SH-SY5Y (cell line): ENCODE measurements around the gene KCNF1.
A peak's percentile ranks its signal among the peaks of the same experiment; 100 is the strongest.

ENCODE experiments used
- GATA2 ChIP-seq: IDR thresholded peaks from 2 replicates; pipeline ENCODE4 v1.6.1; 2011; ENCODE audit warnings: mild to moderate bottlenecking, low read depth, low read length
- GATA3 ChIP-seq: IDR thresholded peaks from 2 replicates; pipeline ENCODE4 v1.6.1; 2011; ENCODE audit warnings: low read depth, mild to moderate bottlenecking, low read length, moderate library complexity

Gene KCNF1

GRCh38 chr2:10911291-10912075 lies at the start of gene KCNF1:
Gene KCNF1 (plus strand): TSS chr2:10911934. CDS start chr2:10912427, 493 bp downstream.
- TF ChIP-seq GATA2 (no peak), GATA3 (no peak)

- TF ChIP-seq GATA3 (no peak), GATA2 (no peak)
Measured at GRCh38 chr2:10862330-10862729, 49.4 kb upstream of the KCNF1 start.

GRCh38 chr2:10863047-10863446 lies 48.7 kb upstream of the KCNF1 start:
- TF ChIP-seq GATA3 (no peak), GATA2 (no peak)

- TF ChIP-seq GATA2 (no peak), GATA3 (no peak)
Measured at GRCh38 chr2:10863837-10864236, 47.9 kb upstream of the KCNF1 start.

GRCh38 chr2:10864251-10864650 lies 47.5 kb upstream of the KCNF1 start:
- no peak for TF ChIP-seq GATA2
- TF ChIP-seq GATA3: no peak

- no peak for TF ChIP-seq GATA2
- no peak for TF ChIP-seq GATA3
Measured at GRCh38 chr2:10864861-10865636, 46.7 kb upstream of the KCNF1 start.

GRCh38 chr2:10865841-10866240 lies 45.9 kb upstream of the KCNF1 start:
- TF ChIP-seq GATA2 (no peak), GATA3 (no peak)

- TF ChIP-seq GATA3: peak; percentile 73; the same call in 1 of the 2 replicates
- TF ChIP-seq GATA2: peak; percentile 97
Measured at GRCh38 chr2:10867692-10868420, 43.9 kb upstream of the KCNF1 start.

GRCh38 chr2:10868465-10869314 lies 43.0 kb upstream of the KCNF1 start:
- no peak for TF ChIP-seq GATA2
- TF ChIP-seq GATA3: no peak

GRCh38 chr2:10871978-10872377 lies 39.8 kb upstream of the KCNF1 start:
- no peak for TF ChIP-seq GATA2
- no peak for TF ChIP-seq GATA3

- TF ChIP-seq GATA3 (no peak), GATA2 (no peak)
Measured at GRCh38 chr2:10873171-10873570, 38.6 kb upstream of the KCNF1 start.

- no peak for TF ChIP-seq GATA2
- no peak for TF ChIP-seq GATA3
Measured at GRCh38 chr2:10873790-10874437, 37.8 kb upstream of the KCNF1 start.

- TF ChIP-seq GATA3 (no peak), GATA2 (no peak)
Measured at GRCh38 chr2:10875126-10875525, 36.6 kb upstream of the KCNF1 start.
